Left renal pelvis (tissue), 4 donors: ENCODE results near the gene FOSB. TPM values are rescaled to one million over a fixed set of nuclear protein-coding genes. Genes with fewer than 3 reads are reported as not detected.

Experiments
- DNase-seq, 4 donors: peaks; one replicate each; pipeline ENCODE4 v3.0.0-alpha.2; 2013; ENCODE audit warnings: low read depth in 4 of 4, low spot score in 3 of 4
- polyA plus RNA-seq, 4 donors: library from polyadenylated mRNA; unstranded; fragments of 120-200 nt; gene quantifications; one replicate each; pipeline ENCODE4 v1.2.1, GENCODE V29; 2013; ENCODE audit not compliant: insufficient read length in 4 of 4

Gene FOSB
- polyA plus RNA-seq, 4 donors, result 4.3 to 1,673 (median 9.8) TPM

- DNase-seq, result no peak
Observed at GRCh38 chr19:45477713-45478453, 10.1 kb downstream of the FOSB start.

GRCh38 chr19:45478454-45479238, 10.8 kb downstream of the FOSB start:
- peak; percentile 75 to 88 (median 82) for DNase-seq

- DNase-seq, result no peak
Observed at GRCh38 chr19:45483033-45483432, 15.2 kb downstream of the FOSB start.

- no peak for DNase-seq
Observed at GRCh38 chr19:45484273-45484945, 16.6 kb downstream of the FOSB start.

- DNase-seq, result peak in 1 of 4 donors; percentile 76
Observed at GRCh38 chr19:45485305-45486077, 17.7 kb downstream of the FOSB start.

GRCh38 chr19:45488708-45489107, 20.9 kb downstream of the FOSB start:
- DNase-seq, result no peak

GRCh38 chr19:45489216-45489855, 21.5 kb downstream of the FOSB start:
- DNase-seq, result no peak

GRCh38 chr19:45492137-45492626, 24.4 kb downstream of the FOSB start:
- DNase-seq, result no peak

- no peak for DNase-seq
Observed at GRCh38 chr19:45492627-45493470, 25.1 kb downstream of the FOSB start.

GRCh38 chr19:45494261-45494916, 26.6 kb downstream of the FOSB start:
- DNase-seq, result no peak

- DNase-seq, result no peak
Observed at GRCh38 chr19:45495178-45495577, 27.4 kb downstream of the FOSB start.

GRCh38 chr19:45496349-45496953, 28.7 kb downstream of the FOSB start:
- DNase-seq, result no peak

- no peak for DNase-seq
Observed at GRCh38 chr19:45497791-45498190, 30.0 kb downstream of the FOSB start.

GRCh38 chr19:45498411-45499195, 30.8 kb downstream of the FOSB start, which contains the start of gene PPM1N:
Gene PPM1N (plus strand): TSS chr19:45498443. CDS start chr19:45498473, 30 bp downstream.
- DNase-seq, result no peak

GRCh38 chr19:45499196-45500180, 31.7 kb downstream of the FOSB start:
- no peak for DNase-seq
